CD8-positive, alpha-beta memory T cell (primary cell): ENCODE measurements around the gene SGMS2. TPM values are rescaled to one million over a fixed set of nuclear protein-coding genes. Genes with fewer than 3 reads are reported as not detected.
A peak's percentile ranks its signal among the peaks of the same experiment; 100 is the strongest.

Experiments
- CTCF ChIA-PET: fragments of 350-600 bp; sonication (Branson Sonifier 250); formaldehyde crosslinking; loops from one replicate; lab custom pipeline; 2021; ENCODE audit warnings: antibody characterized with exemption; lab: Charles Lee
- POLR2A ChIA-PET: fragments of 350-600 bp; sonication (Branson Sonifier 250); formaldehyde crosslinking; loops from one replicate; lab custom pipeline; 2021; ENCODE audit warnings: antibody characterized with exemption; lab: Charles Lee
- DNase-seq, 5 donors: peaks; one replicate each; pipeline versions ENCODE4 v3.0.0 to v3.0.0-alpha.2; 2020 to 2022; ENCODE audit warnings: mixed read lengths in 1 of 5
- H3K27ac ChIP-seq: one replicate; pipeline ENCODE4 v1.7.0; 2013; ENCODE audit warnings: low read depth, mild to moderate bottlenecking, low read length, moderate library complexity
- H3K27me3 ChIP-seq: 2 replicates; pipeline ENCODE4 v1.7.0; 2013; ENCODE audit warnings: low read length, mild to moderate bottlenecking; ENCODE audit not compliant: insufficient read depth, poor library complexity, severe bottlenecking
- H3K36me3 ChIP-seq: 2 replicates; pipeline ENCODE4 v1.7.0; 2013; ENCODE audit warnings: mild to moderate bottlenecking, low read length, moderate library complexity; ENCODE audit not compliant: insufficient read depth
- H3K4me1 ChIP-seq: 2 replicates; pipeline ENCODE4 v1.7.0; 2013; ENCODE audit warnings: mild to moderate bottlenecking, low read length, moderate library complexity; ENCODE audit not compliant: insufficient read depth
- H3K4me3 ChIP-seq: 2 replicates; pipeline ENCODE4 v1.7.0; 2013; ENCODE audit warnings: mild to moderate bottlenecking, low read length
- H3K9me3 ChIP-seq: 2 replicates; pipeline ENCODE4 v1.7.0; 2013; ENCODE audit warnings: mild to moderate bottlenecking, low read length
- H3K27ac Mint-ChIP-seq, 8 donors: one replicate each; pipeline ENCODE4 v1.8.0; 2020 to 2021; ENCODE audit warnings: mixed read lengths in 8 of 8, mild to moderate bottlenecking in 6 of 8, inconsistent platforms in 3 of 8, moderate library complexity in 3 of 8
- H3K27me3 Mint-ChIP-seq, 2 donors: one replicate each; pipeline ENCODE4 v1.8.0; 2020 to 2021; ENCODE audit warnings: mixed read lengths in 2 of 2, mild to moderate bottlenecking in 1 of 2, moderate library complexity in 1 of 2
- H3K36me3 Mint-ChIP-seq, 3 donors: one replicate each; pipeline ENCODE4 v1.8.0; 2020 to 2021; ENCODE audit warnings: mixed read lengths in 3 of 3, inconsistent platforms in 1 of 3, mild to moderate bottlenecking in 1 of 3
- H3K4me1 Mint-ChIP-seq, 3 donors: one replicate each; pipeline ENCODE4 v1.8.0; 2020 to 2021; ENCODE audit warnings: mixed read lengths in 3 of 3, inconsistent platforms in 1 of 3, mild to moderate bottlenecking in 1 of 3
- H3K4me3 Mint-ChIP-seq, 7 donors: one replicate each; pipeline ENCODE4 v1.8.0; 2020 to 2021; ENCODE audit warnings: mixed read lengths in 7 of 7, mild to moderate bottlenecking in 6 of 7, moderate library complexity in 4 of 7, inconsistent platforms in 2 of 7
- H3K9me3 Mint-ChIP-seq, 5 donors: one replicate each; pipeline ENCODE4 v1.8.0; 2020 to 2022; ENCODE audit warnings: mixed read lengths in 5 of 5, mild to moderate bottlenecking in 3 of 5, moderate library complexity in 2 of 5, inconsistent platforms in 1 of 5
- polyA plus RNA-seq: library from polyadenylated mRNA; unstranded; fragments of 300-500 nt; fragmentation: Illumina TruSeq; gene quantifications from one replicate; pipeline ENCODE4 v1.2.3, GENCODE V29; 2021
- total RNA-seq, 2 experiments: library from RNA; stranded (reverse); gene quantifications; one replicate each; pipeline ENCODE4 v1.2.3, GENCODE V29; 2021

The SGMS2 gene
- under 1 TPM; 0.35 to 0.61 TPM for total RNA-seq
- polyA plus RNA-seq: not detected

GRCh38 chr4:107824350-107825071, at the start of gene SGMS2:
TSS of gene SGMS2 (plus strand) at chr4:107824932. CDS start at chr4:107895554, 70,622 bp downstream.
- Histone ChIP-seq H3K36me3 (no peaks in the 10 kb centered on the region), H3K4me3 (no peak within 1 kb of the TSS), H3K4me1 (no peaks in the 10 kb centered on the region), H3K9me3 (no peaks in the 10 kb centered on the region), H3K27me3 (peaks cover 11% of the 10 kb centered on the region), H3K27ac (no peak within 1 kb of the TSS)
- no peak for DNase-seq
- Mint-ChIP-seq H3K4me1 (peaks cover 8 to 21% (median 15%) of the 10 kb centered on the region in 3 donors), H3K27me3 (peaks cover 41 to 77% of the 10 kb centered on the region in 2 donors), H3K36me3 (no peaks in the 10 kb centered on the region), H3K27ac (no peak within 1 kb of the TSS), H3K9me3 (no peaks in the 10 kb centered on the region), H3K4me3 (peak within 1 kb of the TSS in 6 of 7 donors; percentile 37 to 68 (median 63))
- CTCF ChIA-PET: no interaction called here
- POLR2A ChIA-PET: no interaction called here

- no peak for DNase-seq
- Histone ChIP-seq H3K36me3 (no peaks in the 10 kb centered on the region), H3K27ac (no peak overlapping the region), H3K4me1 (no peaks in the 10 kb centered on the region), H3K27me3 (no peaks in the 10 kb centered on the region), H3K4me3 (no peak overlapping the region), H3K9me3 (peaks cover 7% of the 10 kb centered on the region)
- POLR2A ChIA-PET: no interaction called here
- peaks cover 6 to 26% of the 10 kb centered on the region in 2 donors for H3K27me3 Mint-ChIP-seq
- H3K4me3 Mint-ChIP-seq: no peak overlapping the region
- no peaks in the 10 kb centered on the region for H3K4me1 Mint-ChIP-seq
- no peaks in the 10 kb centered on the region for H3K36me3 Mint-ChIP-seq
- CTCF ChIA-PET: no interaction called here
- no peak overlapping the region for H3K27ac Mint-ChIP-seq
- peaks cover 9 to 19% (median 15%) of the 10 kb centered on the region in 5 donors for H3K9me3 Mint-ChIP-seq
These were observed 46.8 kb upstream of the SGMS2 start for GRCh38 chr4:107777890-107778289.

GRCh38 chr4:107778784-107779530, 45.8 kb upstream of the SGMS2 start:
- no peaks in the 10 kb centered on the region for H3K4me1 ChIP-seq
- H3K4me1 Mint-ChIP-seq: no peaks in the 10 kb centered on the region
- peaks cover 7% of the 10 kb centered on the region for H3K9me3 ChIP-seq
- DNase-seq: no peak
- H3K27ac ChIP-seq: no peak overlapping the region
- H3K27ac Mint-ChIP-seq: no peak overlapping the region
- POLR2A ChIA-PET: no interaction called here
- peaks cover 9 to 19% (median 15%) of the 10 kb centered on the region in 5 donors for H3K9me3 Mint-ChIP-seq
- H3K36me3 Mint-ChIP-seq: no peaks in the 10 kb centered on the region
- no peak overlapping the region for H3K4me3 Mint-ChIP-seq
- no peaks in the 10 kb centered on the region for H3K36me3 ChIP-seq
- CTCF ChIA-PET: no interaction called here
- peaks cover 6 to 26% of the 10 kb centered on the region in 2 donors for H3K27me3 Mint-ChIP-seq
- H3K4me3 ChIP-seq: no peak overlapping the region
- no peaks in the 10 kb centered on the region for H3K27me3 ChIP-seq

- no peak overlapping the region for H3K4me3 ChIP-seq
- H3K27ac ChIP-seq: no peak overlapping the region
- POLR2A ChIA-PET: no interaction called here
- Mint-ChIP-seq H3K4me3 (no peak overlapping the region), H3K4me1 (no peaks in the 10 kb centered on the region), H3K36me3 (no peaks in the 10 kb centered on the region), H3K27ac (no peak overlapping the region), H3K9me3 (peaks cover 9 to 19% (median 15%) of the 10 kb centered on the region in 5 donors), H3K27me3 (peaks cover 6 to 26% of the 10 kb centered on the region in 2 donors)
- H3K27me3 ChIP-seq: no peaks in the 10 kb centered on the region
- H3K36me3 ChIP-seq: no peaks in the 10 kb centered on the region
- no peaks in the 10 kb centered on the region for H3K4me1 ChIP-seq
- DNase-seq: no peak
- H3K9me3 ChIP-seq: peaks cover 7% of the 10 kb centered on the region
- CTCF ChIA-PET: no interaction called here
These were observed 44.1 kb upstream of the SGMS2 start for GRCh38 chr4:107780665-107781064.

DNA sequence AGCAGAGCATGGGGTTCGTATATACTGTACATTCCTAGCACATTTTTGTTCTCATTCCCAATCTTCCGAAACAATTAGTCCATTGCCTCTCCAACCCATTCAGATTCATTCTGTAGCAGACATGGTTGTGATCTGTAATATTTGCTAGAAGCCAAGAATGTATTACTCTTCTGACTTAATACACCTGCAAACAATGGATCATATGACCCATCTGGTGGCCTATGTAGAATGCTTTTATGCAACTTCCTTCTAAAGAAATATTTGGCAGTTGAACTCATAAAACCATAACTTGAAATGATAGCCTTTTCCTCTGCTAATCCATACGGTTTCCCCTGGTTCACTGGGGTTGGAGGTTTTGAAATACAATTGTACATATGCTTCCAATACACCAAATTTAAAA, 32.8 kb upstream of the SGMS2 start:
- no peaks in the 10 kb centered on the region for H3K4me1 ChIP-seq

GRCh38 chr4:107792711-107793110, 32.0 kb upstream of the SGMS2 start:
- no peak overlapping the region for H3K4me3 ChIP-seq
- peaks cover 0 to 1% (median 0%) of the 10 kb centered on the region in 5 donors for H3K9me3 Mint-ChIP-seq
- no peaks in the 10 kb centered on the region for H3K4me1 Mint-ChIP-seq
- no peaks in the 10 kb centered on the region for H3K27me3 ChIP-seq
- H3K27me3 Mint-ChIP-seq: peaks cover 11 to 29% of the 10 kb centered on the region in 2 donors
- no peaks in the 10 kb centered on the region for H3K4me1 ChIP-seq
- H3K4me3 Mint-ChIP-seq: no peak overlapping the region
- ChIA-PET CTCF (no interaction called here), POLR2A (no interaction called here)
- DNase-seq: no peak
- H3K9me3 ChIP-seq: no peaks in the 10 kb centered on the region
- no peaks in the 10 kb centered on the region for H3K36me3 Mint-ChIP-seq
- peak overlapping the region in 1 of 8 donors; percentile 2 for H3K27ac Mint-ChIP-seq
- H3K36me3 ChIP-seq: no peaks in the 10 kb centered on the region
- no peak overlapping the region for H3K27ac ChIP-seq

More for the DNA sequence above, 32.8 kb upstream of the SGMS2 start:
- Mint-ChIP-seq H3K27me3 (peaks cover 12 to 24% of the 10 kb centered on the region in 2 donors), H3K9me3 (peaks cover 0 to 5% (median under 1%) of the 10 kb centered on the region in 5 donors), H3K4me1 (no peaks in the 10 kb centered on the region), H3K27ac (no peak overlapping the region), H3K36me3 (no peaks in the 10 kb centered on the region), H3K4me3 (no peak overlapping the region)
- DNase-seq: no peak
- ChIA-PET POLR2A (no interaction called here), CTCF (no interaction called here)
- H3K27me3 ChIP-seq: no peaks in the 10 kb centered on the region
- no peak overlapping the region for H3K4me3 ChIP-seq
- no peaks in the 10 kb centered on the region for H3K36me3 ChIP-seq
- no peak overlapping the region for H3K27ac ChIP-seq
- H3K9me3 ChIP-seq: no peaks in the 10 kb centered on the region

GRCh38 chr4:107793996-107794395, 30.7 kb upstream of the SGMS2 start:
- Mint-ChIP-seq H3K9me3 (peaks cover 0 to 1% (median 0%) of the 10 kb centered on the region in 5 donors), H3K27me3 (peaks cover 11 to 35% of the 10 kb centered on the region in 2 donors)
- CTCF ChIA-PET: no interaction called here

More at GRCh38 chr4:107793996-107794395, 30.7 kb upstream of the SGMS2 start:
- Histone ChIP-seq H3K4me1 (no peaks in the 10 kb centered on the region), H3K36me3 (no peaks in the 10 kb centered on the region), H3K27ac (no peak overlapping the region), H3K4me3 (no peak overlapping the region), H3K27me3 (no peaks in the 10 kb centered on the region), H3K9me3 (no peaks in the 10 kb centered on the region)
- Mint-ChIP-seq H3K27ac (no peak overlapping the region), H3K4me1 (no peaks in the 10 kb centered on the region), H3K36me3 (no peaks in the 10 kb centered on the region), H3K4me3 (no peak overlapping the region)
- POLR2A ChIA-PET: no interaction called here
- no peak for DNase-seq
